H9 (cell line): Measurements from ENCODE around the gene EDAR. TPM values are rescaled to one million over a fixed set of nuclear protein-coding genes. Genes with fewer than 3 reads are reported as not detected.

Experiments used
- DNase-seq: peaks from one replicate; pipeline ENCODE4 v3.0.0-alpha.2; 2017
- H2AFZ ChIP-seq: one replicate; pipeline ENCODE4 v1.6.1; 2013; ENCODE audit warnings: mild to moderate bottlenecking, low read length, control low read depth, moderate library complexity
- H2AK5ac ChIP-seq: 2 replicates; pipeline ENCODE4 v1.6.1; 2013; ENCODE audit warnings: low read length, control low read depth, mixed read lengths; ENCODE audit not compliant: insufficient read length
- H2BK120ac ChIP-seq: one replicate; pipeline ENCODE4 v1.6.1; 2013; ENCODE audit warnings: low read depth, mild to moderate bottlenecking, low read length, control low read depth, inconsistent platforms; ENCODE audit not compliant: poor library complexity, severe bottlenecking
- H2BK12ac ChIP-seq: 2 replicates; pipeline ENCODE4 v1.6.1; 2013; ENCODE audit warnings: low read length, control low read depth, mixed read lengths, low read depth; ENCODE audit not compliant: insufficient read length
- H2BK15ac ChIP-seq: 2 replicates; pipeline ENCODE4 v1.6.1; 2013; ENCODE audit warnings: low read depth, low read length, control low read depth
- H2BK20ac ChIP-seq: one replicate; pipeline ENCODE4 v1.6.1; 2013; ENCODE audit warnings: low read depth, mild to moderate bottlenecking, low read length, control low read depth, inconsistent platforms; ENCODE audit not compliant: poor library complexity, severe bottlenecking
- H2BK5ac ChIP-seq: 2 replicates; pipeline ENCODE4 v1.6.1; 2013; ENCODE audit warnings: low read length, control low read depth, mixed read lengths; ENCODE audit not compliant: insufficient read length
- H3K14ac ChIP-seq: 2 replicates; pipeline ENCODE4 v1.6.1; 2013; ENCODE audit warnings: low read length, control low read depth; ENCODE audit not compliant: insufficient read depth
- H3K18ac ChIP-seq: 2 replicates; pipeline ENCODE4 v1.6.1; 2013; ENCODE audit warnings: low read depth, mild to moderate bottlenecking, mixed read lengths, low read length, control low read depth; ENCODE audit not compliant: insufficient read length
- H3K23ac ChIP-seq: 2 replicates; pipeline ENCODE4 v1.6.1; 2013; ENCODE audit warnings: low read length, control low read depth, mixed read lengths, low read depth; ENCODE audit not compliant: insufficient read length
- H3K23me2 ChIP-seq: 2 replicates; pipeline ENCODE4 v1.6.1; 2013; ENCODE audit warnings: low read depth, mild to moderate bottlenecking, mixed read lengths, low read length, control low read depth; ENCODE audit not compliant: insufficient read length, poor library complexity, severe bottlenecking
- H3K27ac ChIP-seq: 2 replicates; pipeline ENCODE4 v1.5.1; 2013; ENCODE audit warnings: low read length, control low read depth, mixed read lengths, low read depth; ENCODE audit not compliant: insufficient read length
- H3K27me3 ChIP-seq: 2 replicates; pipeline ENCODE4 v1.6.1; 2013; ENCODE audit warnings: low read length, control low read depth, inconsistent platforms; ENCODE audit not compliant: insufficient read depth
- H3K4ac ChIP-seq: 2 replicates; pipeline ENCODE4 v1.6.1; 2013; ENCODE audit warnings: low read depth, mild to moderate bottlenecking, control low read depth, inconsistent platforms, low read length, moderate library complexity
- H3K4me1 ChIP-seq: 2 replicates; pipeline ENCODE4 v1.6.1; 2013; ENCODE audit warnings: low read length, control low read depth, inconsistent platforms; ENCODE audit not compliant: insufficient read depth
- H3K4me2 ChIP-seq: 2 replicates; pipeline ENCODE4 v1.6.1; 2013; ENCODE audit warnings: low read length, control low read depth, mixed read lengths; ENCODE audit not compliant: insufficient read length, insufficient read depth
- H3K56ac ChIP-seq: 2 replicates; pipeline ENCODE4 v1.6.1; 2013; ENCODE audit warnings: low read depth, mild to moderate bottlenecking, mixed read lengths, low read length, control low read depth; ENCODE audit not compliant: insufficient read length
- H3K79me1 ChIP-seq: 2 replicates; pipeline ENCODE4 v1.6.1; 2013; ENCODE audit warnings: low read depth, mild to moderate bottlenecking, moderate library complexity, low read length, control low read depth, inconsistent platforms; ENCODE audit not compliant: insufficient read depth, poor library complexity, severe bottlenecking
- H3K79me2 ChIP-seq: 2 replicates; pipeline ENCODE4 v1.6.1; 2013; ENCODE audit warnings: low read length, control low read depth, inconsistent platforms; ENCODE audit not compliant: insufficient read depth
- H3K9ac ChIP-seq: 2 replicates; pipeline ENCODE4 v1.6.1; 2013; ENCODE audit warnings: low read length, control low read depth, mixed read lengths; ENCODE audit not compliant: insufficient read length; ENCODE audit errors: extremely low read depth
- H3K9me3 ChIP-seq: one replicate; pipeline ENCODE4 v1.6.1; 2013; ENCODE audit warnings: low read depth, low read length, inconsistent platforms; ENCODE audit not compliant: control insufficient read depth
- H3T11ph ChIP-seq: one replicate; pipeline ENCODE4 v1.6.1; 2013; ENCODE audit warnings: mild to moderate bottlenecking, low read length, control low read depth, inconsistent platforms
- H4K20me1 ChIP-seq: one replicate; pipeline ENCODE4 v1.6.1; 2013; ENCODE audit not compliant: control insufficient read depth, insufficient read length, insufficient read depth
- H4K5ac ChIP-seq: 2 replicates; pipeline ENCODE4 v1.6.1; 2013; ENCODE audit warnings: low read depth, mild to moderate bottlenecking, mixed read lengths, low read length, control low read depth; ENCODE audit not compliant: insufficient read length
- H4K8ac ChIP-seq: replicated peaks from 2 replicates; pipeline ENCODE4 v1.6.1; 2013; ENCODE audit warnings: low read length, control low read depth, mixed read lengths, low read depth; ENCODE audit not compliant: insufficient read length
- H4K91ac ChIP-seq: 2 replicates; pipeline ENCODE4 v1.6.1; 2013; ENCODE audit warnings: low read depth, mild to moderate bottlenecking, moderate library complexity, mixed read lengths, low read length, control low read depth; ENCODE audit not compliant: insufficient read length
- H3K27ac Mint-ChIP-seq, 3 experiments: 2 replicates in 2 of 3; 3 replicates in 1 of 3; pipeline ENCODE4 v1.8.0; 2020 to 2021; ENCODE audit warnings: mixed read lengths in 3 of 3, mild to moderate bottlenecking in 1 of 3, moderate library complexity in 1 of 3
- H3K27me3 Mint-ChIP-seq: 2 replicates; pipeline ENCODE4 v1.8.0; 2021; ENCODE audit warnings: low read depth, mild to moderate bottlenecking, moderate library complexity, mixed read lengths
- H3K36me3 Mint-ChIP-seq, 3 experiments: 2 replicates in 2 of 3; 3 replicates in 1 of 3; pipeline ENCODE4 v1.8.0; 2020 to 2021; ENCODE audit warnings: low read depth in 3 of 3, mixed read lengths in 3 of 3; ENCODE audit not compliant: insufficient read depth in 1 of 3
- H3K4me1 Mint-ChIP-seq, 2 experiments: 2 replicates each; pipeline ENCODE4 v1.8.0; 2020; ENCODE audit warnings: mixed read lengths in 2 of 2
- H3K4me3 Mint-ChIP-seq, 2 experiments: 2 replicates in 1 of 2; 3 replicates in 1 of 2; pipeline ENCODE4 v1.8.0; 2020 to 2021; ENCODE audit warnings: mild to moderate bottlenecking in 2 of 2, mixed read lengths in 2 of 2, moderate library complexity in 1 of 2
- H3K9me3 Mint-ChIP-seq, 2 experiments: 2 replicates in 1 of 2; 3 replicates in 1 of 2; pipeline ENCODE4 v1.8.0; 2020; ENCODE audit warnings: mild to moderate bottlenecking in 2 of 2, mixed read lengths in 2 of 2, moderate library complexity in 1 of 2
- WGBS: extraction: QIAGEN DNeasy Blood & Tissue Kit; methylation state at CpG from one replicate; pipeline ENCODE4 v1.1.7; 2013; ENCODE audit warnings: missing lambda C conversion rate, low lambda C conversion rate, mixed read lengths; ENCODE audit not compliant: insufficient read length; ENCODE audit errors: extremely low coverage; 5-methylcytosine and 5-hydroxymethylcytosine counted together
- total RNA-seq: library from RNA; stranded (reverse); gene quantifications from 2 replicates; pipeline ENCODE4 v1.2.1, GENCODE V29; 2021
- TF ChIP-seq, protein P1 (sequence below): fragments of 200-600 bp; sonication (generic); conservative IDR thresholded peaks from 3 replicates; pipeline ENCODE4 v1.8.0; 2021; ENCODE audit warnings: antibody characterized with exemption, mild to moderate bottlenecking

Gene EDAR
- total RNA-seq, 1 experiment from 2014 or later, result not detected

DNA sequence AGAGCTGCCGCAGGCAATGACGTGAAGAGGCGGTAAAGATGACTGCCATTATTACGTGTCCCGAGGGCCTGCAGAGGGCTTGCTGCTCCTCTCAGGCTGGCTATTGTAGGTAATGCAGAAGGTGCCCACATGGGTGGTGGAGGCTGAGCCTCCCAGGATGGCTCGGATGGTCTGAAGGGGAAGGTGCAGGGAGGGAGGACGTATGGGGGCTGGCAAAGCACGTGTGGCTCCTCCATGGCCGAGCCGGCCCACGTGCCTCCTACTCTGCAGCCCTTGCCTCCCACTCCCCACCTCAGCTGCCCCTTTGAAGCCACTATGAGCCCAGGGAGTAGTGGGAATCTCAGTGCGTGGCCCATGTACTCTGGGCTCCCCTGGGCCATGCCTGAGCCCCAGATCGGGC lies 48.9 kb downstream of the EDAR start:
- Histone ChIP-seq H3K9ac (no peak overlapping the region), H2AFZ (no peak overlapping the region), H4K8ac (no peak overlapping the region), H3K4ac (no peak overlapping the region), H3K18ac (no peak overlapping the region), H2BK20ac (no peak overlapping the region), H3K14ac (no peak overlapping the region), H3K79me2 (no peaks in the 10 kb centered on the region), H2BK15ac (no peak overlapping the region), H3K4me2 (no peak overlapping the region), H3K9me3 (no peaks in the 10 kb centered on the region), H4K5ac (no peak overlapping the region), H4K20me1 (no peaks in the 10 kb centered on the region), H2AK5ac (no peak overlapping the region), H2BK120ac (no peak overlapping the region), H4K91ac (no peak overlapping the region), H3K56ac (no peak overlapping the region), H3K27me3 (no peaks in the 10 kb centered on the region), H3K23ac (no peak overlapping the region), H2BK12ac (no peak overlapping the region), H3K23me2 (no peaks in the 10 kb centered on the region), H3K79me1 (no peaks in the 10 kb centered on the region), H3K27ac (no peak overlapping the region), H3T11ph (no peak overlapping the region), H3K4me1 (no peaks in the 10 kb centered on the region), H2BK5ac (no peak overlapping the region)
- peaks cover 3% of the 10 kb centered on the region; the same call in 1 of the 2 replicates for H3K27me3 Mint-ChIP-seq
- H3K4me1 Mint-ChIP-seq, result peaks cover 11 to 14% of the 10 kb centered on the region in 2 experiments
- no peaks in the 10 kb centered on the region for H3K9me3 Mint-ChIP-seq
- no peaks in the 10 kb centered on the region for H3K36me3 Mint-ChIP-seq
- no peak overlapping the region for H3K4me3 Mint-ChIP-seq
- no peak for DNase-seq
- WGBS, result no CpG with 5 or more reads among the region's 13 CpGs
- H3K27ac Mint-ChIP-seq, result no peak overlapping the region
- TF ChIP-seq, protein P1, sequence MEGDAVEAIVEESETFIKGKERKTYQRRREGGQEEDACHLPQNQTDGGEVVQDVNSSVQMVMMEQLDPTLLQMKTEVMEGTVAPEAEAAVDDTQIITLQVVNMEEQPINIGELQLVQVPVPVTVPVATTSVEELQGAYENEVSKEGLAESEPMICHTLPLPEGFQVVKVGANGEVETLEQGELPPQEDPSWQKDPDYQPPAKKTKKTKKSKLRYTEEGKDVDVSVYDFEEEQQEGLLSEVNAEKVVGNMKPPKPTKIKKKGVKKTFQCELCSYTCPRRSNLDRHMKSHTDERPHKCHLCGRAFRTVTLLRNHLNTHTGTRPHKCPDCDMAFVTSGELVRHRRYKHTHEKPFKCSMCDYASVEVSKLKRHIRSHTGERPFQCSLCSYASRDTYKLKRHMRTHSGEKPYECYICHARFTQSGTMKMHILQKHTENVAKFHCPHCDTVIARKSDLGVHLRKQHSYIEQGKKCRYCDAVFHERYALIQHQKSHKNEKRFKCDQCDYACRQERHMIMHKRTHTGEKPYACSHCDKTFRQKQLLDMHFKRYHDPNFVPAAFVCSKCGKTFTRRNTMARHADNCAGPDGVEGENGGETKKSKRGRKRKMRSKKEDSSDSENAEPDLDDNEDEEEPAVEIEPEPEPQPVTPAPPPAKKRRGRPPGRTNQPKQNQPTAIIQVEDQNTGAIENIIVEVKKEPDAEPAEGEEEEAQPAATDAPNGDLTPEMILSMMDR, result no peak
